Effector memory CD4-positive, alpha-beta T cell (primary cell): ENCODE data around the gene CDYL.

Experiments
- DNase-seq, 3 donors: peaks; one replicate each; pipeline ENCODE4 v3.0.0-alpha.2; 2020
- H3K27ac ChIP-seq: 2 replicates; pipeline ENCODE4 v1.7.0; 2013; ENCODE audit warnings: mild to moderate bottlenecking, low read length, moderate library complexity; ENCODE audit not compliant: insufficient read depth, poor library complexity, severe bottlenecking
- H3K27me3 ChIP-seq: replicated peaks from 2 replicates; pipeline ENCODE4 v1.7.0; 2013; ENCODE audit warnings: mild to moderate bottlenecking, low read length; ENCODE audit not compliant: insufficient read depth, control insufficient read depth, poor library complexity, severe bottlenecking
- H3K36me3 ChIP-seq: 2 replicates; pipeline ENCODE4 v1.7.0; 2013; ENCODE audit warnings: mild to moderate bottlenecking, low read length, moderate library complexity; ENCODE audit not compliant: control insufficient read depth, insufficient read depth
- H3K4me1 ChIP-seq: 2 replicates; pipeline ENCODE4 v1.7.0; 2013; ENCODE audit warnings: low read length, mild to moderate bottlenecking; ENCODE audit not compliant: control insufficient read depth, insufficient read depth, poor library complexity, severe bottlenecking
- H3K4me3 ChIP-seq: 2 replicates; pipeline ENCODE4 v1.7.0; 2013; ENCODE audit warnings: low read length, low read depth, mild to moderate bottlenecking; ENCODE audit not compliant: insufficient read depth, poor library complexity, severe bottlenecking
- H3K9me3 ChIP-seq: 2 replicates; pipeline ENCODE4 v1.7.0; 2013; ENCODE audit warnings: mild to moderate bottlenecking, low read length, moderate library complexity; ENCODE audit not compliant: control insufficient read depth

CDYL gene

DNA sequence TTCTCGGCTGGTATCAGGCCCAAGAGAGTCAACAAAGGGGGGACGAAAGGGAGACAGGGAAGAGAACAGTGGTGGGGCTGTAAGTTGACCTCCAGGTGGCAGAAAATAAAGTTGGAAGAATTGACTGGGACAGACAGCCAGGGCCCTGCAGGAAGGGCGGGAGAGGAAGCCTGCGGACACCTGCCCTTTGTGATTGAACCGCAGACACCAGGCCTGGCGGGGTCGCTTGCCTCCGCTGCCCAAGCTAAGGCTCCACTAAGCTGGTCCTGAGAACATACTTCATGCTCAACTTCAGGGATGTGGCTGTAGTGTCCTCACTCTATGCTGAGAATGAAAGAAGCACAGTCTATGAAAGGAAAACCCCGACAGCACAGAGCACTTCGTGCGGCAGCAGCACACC is 173.9 kb downstream of the CDYL start:
- H3K27ac ChIP-seq = no peak overlapping the region
- H3K27me3 ChIP-seq = no peaks in the 10 kb centered on the region
- peaks cover 25% of the 10 kb centered on the region for H3K36me3 ChIP-seq
- H3K4me3 ChIP-seq = no peak overlapping the region
- no peaks in the 10 kb centered on the region for H3K4me1 ChIP-seq
- H3K9me3 ChIP-seq = no peaks in the 10 kb centered on the region
- DNase-seq = no peak

- no peak for DNase-seq
- Histone ChIP-seq H3K27ac (no peak overlapping the region), H3K27me3 (no peaks in the 10 kb centered on the region), H3K36me3 (peaks cover 25% of the 10 kb centered on the region), H3K9me3 (no peaks in the 10 kb centered on the region), H3K4me1 (no peaks in the 10 kb centered on the region), H3K4me3 (no peak overlapping the region)
Measured at GRCh38 chr6:4950836-4951533, 174.8 kb downstream of the CDYL start.

DNA sequence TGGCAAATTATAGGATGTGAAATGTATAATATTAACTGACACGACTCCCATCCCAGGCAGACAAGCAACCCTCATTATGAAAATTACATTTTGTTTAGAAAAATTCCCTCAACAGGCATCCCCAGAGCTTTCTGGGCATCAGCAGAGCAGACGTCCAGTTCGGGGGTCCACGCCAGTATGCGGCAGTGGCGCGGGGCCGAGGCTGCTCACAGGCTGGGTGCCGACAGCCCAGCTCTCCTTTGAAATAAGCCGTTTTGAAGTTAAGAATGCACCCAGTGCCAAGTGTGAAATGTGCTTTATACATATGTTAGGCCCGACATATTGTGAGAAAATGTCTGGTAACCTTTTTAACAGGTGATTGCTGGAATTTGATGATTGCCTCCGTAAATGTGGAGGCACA is 177.2 kb downstream of the CDYL start:
- Histone ChIP-seq H3K27me3 (no peaks in the 10 kb centered on the region), H3K27ac (no peak overlapping the region), H3K4me3 (no peak overlapping the region), H3K4me1 (no peaks in the 10 kb centered on the region), H3K9me3 (no peaks in the 10 kb centered on the region), H3K36me3 (peaks cover 18% of the 10 kb centered on the region)
- no peak for DNase-seq

DNA sequence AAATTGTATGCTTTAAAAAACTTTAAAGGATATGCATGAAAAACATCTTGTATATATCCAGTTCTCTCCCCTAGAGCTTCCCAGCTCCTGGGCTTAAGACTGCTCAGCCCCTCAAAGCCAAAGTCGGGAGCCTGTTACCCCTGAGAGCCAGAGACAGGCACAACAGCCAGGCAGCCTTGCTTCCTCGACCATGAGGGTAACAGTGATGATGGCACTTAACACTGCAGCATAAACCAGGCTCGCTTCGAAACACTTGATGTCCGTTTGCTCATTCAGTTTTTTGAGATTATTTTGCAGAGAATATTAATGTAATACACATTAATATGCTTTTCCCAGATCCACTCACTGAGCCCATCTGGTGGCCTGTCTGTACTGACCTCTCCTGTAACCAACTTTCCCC is 180.4 kb downstream of the CDYL start:
- H3K36me3 ChIP-seq = peaks cover 15% of the 10 kb centered on the region
- no peaks in the 10 kb centered on the region for H3K27me3 ChIP-seq
- H3K4me1 ChIP-seq = no peaks in the 10 kb centered on the region
- DNase-seq = no peak
- H3K9me3 ChIP-seq = no peaks in the 10 kb centered on the region
- no peak overlapping the region for H3K27ac ChIP-seq
- no peak overlapping the region for H3K4me3 ChIP-seq

DNA sequence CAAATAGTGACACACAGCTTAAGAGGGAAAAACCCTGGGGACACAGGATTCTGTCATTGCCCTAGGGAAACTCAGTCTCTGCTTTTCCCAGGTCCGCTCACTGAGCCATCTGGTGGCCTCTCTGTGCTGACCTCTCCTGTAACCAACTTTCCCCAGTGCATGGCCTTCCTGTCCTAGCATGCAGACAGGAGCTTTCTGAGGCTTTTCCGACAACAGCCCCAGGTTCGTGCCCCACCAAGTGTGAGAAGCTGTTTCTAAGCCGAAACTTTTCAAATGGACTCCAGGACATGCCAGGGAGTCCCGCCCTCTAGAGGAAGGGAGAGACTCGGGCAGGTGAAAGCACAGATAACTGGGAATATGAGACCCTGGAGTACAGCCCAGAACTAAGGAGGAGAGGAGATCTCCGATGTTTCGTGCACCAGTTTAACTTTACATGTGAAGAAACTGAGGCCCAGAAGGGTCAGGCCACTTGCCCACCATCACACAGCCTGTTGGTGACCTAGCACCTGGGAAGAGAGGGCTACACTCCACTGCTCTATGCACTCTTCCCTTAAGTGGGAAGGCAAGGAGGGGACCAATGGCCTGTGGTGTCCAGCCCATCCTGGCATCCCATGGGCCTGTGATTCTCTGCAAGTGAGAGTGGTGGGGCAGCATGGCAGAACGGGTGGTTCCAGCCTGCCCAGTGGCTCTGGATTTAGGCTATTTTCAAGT is 181.5 kb downstream of the CDYL start:
- Histone ChIP-seq H3K4me1 (no peaks in the 10 kb centered on the region), H3K27ac (no peak overlapping the region), H3K9me3 (no peaks in the 10 kb centered on the region)

GRCh38 chr6:4958624-4959023 is 182.4 kb downstream of the CDYL start:
- Histone ChIP-seq H3K9me3 (no peaks in the 10 kb centered on the region), H3K4me3 (no peak overlapping the region), H3K27me3 (no peaks in the 10 kb centered on the region), H3K36me3 (peaks cover 5% of the 10 kb centered on the region), H3K4me1 (no peaks in the 10 kb centered on the region), H3K27ac (no peak overlapping the region)
- DNase-seq = no peak

More for the DNA sequence above, 181.5 kb downstream of the CDYL start:
- H3K4me3 ChIP-seq = no peak overlapping the region
- no peak for DNase-seq
- no peaks in the 10 kb centered on the region for H3K27me3 ChIP-seq
- H3K36me3 ChIP-seq = peaks cover 11% of the 10 kb centered on the region

- no peak for DNase-seq
- H3K9me3 ChIP-seq = no peaks in the 10 kb centered on the region
Measured at GRCh38 chr6:4961322-4962168, 185.3 kb downstream of the CDYL start.

DNA sequence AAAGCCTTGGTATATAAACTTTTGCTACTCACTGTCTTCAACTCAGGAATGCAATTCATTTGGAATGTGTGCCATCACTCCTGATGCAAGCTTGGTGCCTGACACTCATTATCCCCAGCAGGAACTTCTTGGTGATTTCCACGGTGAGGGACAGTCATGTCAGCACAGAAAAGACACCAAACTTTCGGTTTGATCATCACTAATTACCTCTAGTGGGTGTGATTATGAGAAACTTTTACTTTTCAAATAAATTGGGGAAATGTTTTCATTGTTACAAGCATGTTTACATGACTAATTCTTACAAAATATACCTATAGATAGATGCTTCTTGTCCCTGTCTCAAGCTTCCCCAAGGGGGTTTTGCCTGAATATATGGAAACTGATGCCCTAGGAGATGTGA is 186.7 kb downstream of the CDYL start:
- no peaks in the 10 kb centered on the region for H3K36me3 ChIP-seq
- no peaks in the 10 kb centered on the region for H3K4me1 ChIP-seq
- no peak overlapping the region for H3K27ac ChIP-seq
- DNase-seq = no peak
- no peaks in the 10 kb centered on the region for H3K9me3 ChIP-seq
- H3K27me3 ChIP-seq = no peaks in the 10 kb centered on the region
- no peak overlapping the region for H3K4me3 ChIP-seq

More at GRCh38 chr6:4961322-4962168, 185.3 kb downstream of the CDYL start:
- Histone ChIP-seq H3K27me3 (no peaks in the 10 kb centered on the region), H3K4me1 (no peaks in the 10 kb centered on the region), H3K27ac (no peak overlapping the region), H3K4me3 (no peak overlapping the region), H3K36me3 (no peaks in the 10 kb centered on the region)

- Histone ChIP-seq H3K9me3 (no peaks in the 10 kb centered on the region), H3K27ac (no peak overlapping the region), H3K4me3 (no peak overlapping the region), H3K27me3 (no peaks in the 10 kb centered on the region), H3K4me1 (no peaks in the 10 kb centered on the region), H3K36me3 (no peaks in the 10 kb centered on the region)
- DNase-seq = no peak
Measured at GRCh38 chr6:4964675-4965561, 188.7 kb downstream of the CDYL start.
